IPS-NIHi7 (cell line): ENCODE measurements around the gene MSMO1.

Source experiments
- DNase-seq: peaks from one replicate; pipeline ENCODE4 v3.0.0; 2012; ENCODE audit warnings: mixed read lengths; ENCODE audit errors: extremely low spot score

MSMO1 gene

GRCh38 chr4:165360041-165360695, 32.7 kb downstream of the MSMO1 start:
- no peak for DNase-seq

GRCh38 chr4:165360985-165361670, 33.7 kb downstream of the MSMO1 start:
- DNase-seq, result no peak

- DNase-seq, result no peak
Observed at GRCh38 chr4:165361810-165362209, 34.3 kb downstream of the MSMO1 start.

- DNase-seq, result peak; percentile 35
Observed at GRCh38 chr4:165364452-165365080, 37.1 kb downstream of the MSMO1 start.

GRCh38 chr4:165367040-165367439, 39.6 kb downstream of the MSMO1 start:
- DNase-seq, result no peak

- no peak for DNase-seq
Observed at GRCh38 chr4:165368114-165368513, 40.6 kb downstream of the MSMO1 start.

- DNase-seq, result no peak
Observed at GRCh38 chr4:165368567-165368966, 41.1 kb downstream of the MSMO1 start.

- no peak for DNase-seq
Observed at GRCh38 chr4:165369522-165369921, 42.1 kb downstream of the MSMO1 start.

- no peak for DNase-seq
Observed at GRCh38 chr4:165370530-165370929, 43.1 kb downstream of the MSMO1 start.

- no peak for DNase-seq
Observed at GRCh38 chr4:165375465-165375864, 48.0 kb downstream of the MSMO1 start.

GRCh38 chr4:165378398-165378744, 50.9 kb downstream of the MSMO1 start:
- no peak for DNase-seq

- peak; percentile 68 for DNase-seq
Observed at GRCh38 chr4:165378745-165379677, 51.5 kb downstream of the MSMO1 start, which contains the start of gene CPE. Gene CPE, plus strand, starts transcription at chr4:165379008. Its CDS starts 214 bp downstream, at chr4:165379222.

GRCh38 chr4:165379678-165380064, 52.2 kb downstream of the MSMO1 start:
- peak; percentile 34 for DNase-seq

GRCh38 chr4:165380805-165381204, 53.3 kb downstream of the MSMO1 start:
- no peak for DNase-seq

GRCh38 chr4:165381821-165382373, 54.4 kb downstream of the MSMO1 start:
- no peak for DNase-seq

- no peak for DNase-seq
Observed at GRCh38 chr4:165382640-165383039, 55.2 kb downstream of the MSMO1 start.

GRCh38 chr4:165383591-165384073, 56.2 kb downstream of the MSMO1 start:
- DNase-seq, result no peak

- no peak for DNase-seq
Observed at GRCh38 chr4:165384186-165384585, 56.7 kb downstream of the MSMO1 start.

- no peak for DNase-seq
Observed at GRCh38 chr4:165384598-165384997, 57.1 kb downstream of the MSMO1 start.

- no peak for DNase-seq
Observed at GRCh38 chr4:165385126-165385525, 57.7 kb downstream of the MSMO1 start.

- no peak for DNase-seq
Observed at GRCh38 chr4:165386328-165386727, 58.9 kb downstream of the MSMO1 start.
